ENCODE measurements around the gene MKI67.
"Not testable (repeated sequence)": the region's sequence is repeated elsewhere in the genome, so short reads cannot be mapped to it uniquely, and the experiment has no call there.

MKI67 gene, protein sequence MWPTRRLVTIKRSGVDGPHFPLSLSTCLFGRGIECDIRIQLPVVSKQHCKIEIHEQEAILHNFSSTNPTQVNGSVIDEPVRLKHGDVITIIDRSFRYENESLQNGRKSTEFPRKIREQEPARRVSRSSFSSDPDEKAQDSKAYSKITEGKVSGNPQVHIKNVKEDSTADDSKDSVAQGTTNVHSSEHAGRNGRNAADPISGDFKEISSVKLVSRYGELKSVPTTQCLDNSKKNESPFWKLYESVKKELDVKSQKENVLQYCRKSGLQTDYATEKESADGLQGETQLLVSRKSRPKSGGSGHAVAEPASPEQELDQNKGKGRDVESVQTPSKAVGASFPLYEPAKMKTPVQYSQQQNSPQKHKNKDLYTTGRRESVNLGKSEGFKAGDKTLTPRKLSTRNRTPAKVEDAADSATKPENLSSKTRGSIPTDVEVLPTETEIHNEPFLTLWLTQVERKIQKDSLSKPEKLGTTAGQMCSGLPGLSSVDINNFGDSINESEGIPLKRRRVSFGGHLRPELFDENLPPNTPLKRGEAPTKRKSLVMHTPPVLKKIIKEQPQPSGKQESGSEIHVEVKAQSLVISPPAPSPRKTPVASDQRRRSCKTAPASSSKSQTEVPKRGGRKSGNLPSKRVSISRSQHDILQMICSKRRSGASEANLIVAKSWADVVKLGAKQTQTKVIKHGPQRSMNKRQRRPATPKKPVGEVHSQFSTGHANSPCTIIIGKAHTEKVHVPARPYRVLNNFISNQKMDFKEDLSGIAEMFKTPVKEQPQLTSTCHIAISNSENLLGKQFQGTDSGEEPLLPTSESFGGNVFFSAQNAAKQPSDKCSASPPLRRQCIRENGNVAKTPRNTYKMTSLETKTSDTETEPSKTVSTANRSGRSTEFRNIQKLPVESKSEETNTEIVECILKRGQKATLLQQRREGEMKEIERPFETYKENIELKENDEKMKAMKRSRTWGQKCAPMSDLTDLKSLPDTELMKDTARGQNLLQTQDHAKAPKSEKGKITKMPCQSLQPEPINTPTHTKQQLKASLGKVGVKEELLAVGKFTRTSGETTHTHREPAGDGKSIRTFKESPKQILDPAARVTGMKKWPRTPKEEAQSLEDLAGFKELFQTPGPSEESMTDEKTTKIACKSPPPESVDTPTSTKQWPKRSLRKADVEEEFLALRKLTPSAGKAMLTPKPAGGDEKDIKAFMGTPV (N-terminal part only)

DNA sequence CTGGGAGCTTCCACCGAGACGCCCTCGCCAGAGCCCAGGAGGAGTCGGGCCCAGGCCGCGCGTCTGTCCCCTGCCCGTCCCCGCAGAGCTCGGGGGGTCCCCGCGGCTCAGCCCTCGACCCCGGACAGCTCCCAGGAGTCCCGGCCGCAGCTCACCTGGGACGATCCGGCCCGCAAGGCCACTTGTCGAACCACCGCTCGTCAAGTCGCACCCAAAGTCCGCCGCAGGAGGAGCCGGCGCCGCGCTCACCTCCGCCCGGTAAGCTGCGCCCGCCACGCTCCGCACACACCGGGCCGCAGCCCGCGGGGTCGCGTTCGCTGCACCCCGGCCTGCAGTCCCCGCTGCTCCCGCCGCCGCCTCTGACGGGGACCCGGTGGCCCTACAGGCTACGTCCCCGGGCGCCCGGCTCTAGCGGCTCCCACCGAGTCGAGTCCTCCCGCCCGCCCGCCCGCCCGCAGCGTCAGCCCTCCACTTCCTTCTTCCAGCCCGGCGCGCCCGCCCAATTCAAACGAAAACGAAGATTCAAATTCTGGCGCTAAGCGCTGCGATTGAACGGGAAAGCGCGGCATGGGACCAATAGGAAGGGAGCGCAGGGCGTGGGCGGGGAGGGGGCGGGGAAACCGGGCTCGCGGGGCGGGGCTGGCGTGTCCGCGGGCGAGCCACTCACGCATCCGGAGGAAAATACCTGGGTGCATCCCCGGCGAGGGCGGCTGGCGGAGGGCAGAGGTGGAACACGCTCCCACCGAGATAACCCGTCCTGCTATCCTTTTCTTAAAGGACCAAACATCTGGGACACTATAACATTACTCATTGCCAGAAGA lies at the start of gene MKI67:
Gene MKI67, minus strand, starts transcription at position 480 of the 821 bp plus-strand sequence. CDS start 756 bp downstream, outside the sequence.
- DNase-seq (ENCODE audit: low read depth in 1 of 2, low spot score in 1 of 2), result peak; percentile 75 to 88

DNA sequence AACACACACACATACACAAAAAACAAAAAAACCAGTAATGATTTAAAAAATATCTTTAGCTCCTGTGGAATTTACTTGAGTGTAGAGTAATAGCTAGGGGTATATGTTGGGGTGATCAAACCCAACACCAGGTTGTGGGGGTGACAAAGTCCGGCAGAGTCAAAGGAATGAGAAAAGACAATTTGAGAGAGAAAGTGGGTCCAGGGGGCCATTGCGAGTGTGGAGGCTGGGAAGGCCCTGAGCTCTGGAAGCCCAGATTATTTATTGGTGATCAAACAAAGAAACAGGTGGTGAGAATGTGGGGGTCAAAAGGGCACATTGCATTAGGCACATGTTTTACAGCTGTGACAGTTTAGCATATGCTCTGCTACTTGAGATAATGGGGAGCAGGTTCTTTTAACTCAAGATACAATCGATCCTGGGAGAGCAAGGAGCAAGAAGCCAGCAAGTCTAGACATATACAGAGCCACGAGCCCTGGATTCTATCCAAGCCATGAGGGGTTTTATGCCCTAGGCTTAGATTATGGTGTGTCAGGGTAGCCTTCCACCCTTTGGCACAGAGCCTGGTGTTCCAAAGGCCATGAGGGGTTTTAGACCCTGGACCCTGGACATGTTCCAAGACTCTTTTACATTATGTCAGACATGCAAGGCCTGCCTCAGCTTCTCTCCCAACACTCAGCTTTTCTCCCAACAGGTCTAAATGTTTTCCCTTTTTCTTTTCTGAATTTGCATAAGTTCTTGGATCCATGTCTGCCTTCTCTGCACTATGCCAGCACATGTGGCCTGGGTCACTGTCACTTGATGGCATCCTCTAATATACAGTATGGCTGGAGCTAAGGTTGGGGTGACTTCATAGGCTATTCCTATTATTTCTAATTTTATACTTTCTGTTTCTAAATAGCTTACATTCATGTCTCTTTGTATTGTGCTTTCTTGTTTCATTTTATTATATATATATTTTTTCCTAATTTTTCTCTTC lies 48.6 kb upstream of the MKI67 start:
- no peak for DNase-seq (ENCODE audit: low read depth in 1 of 2, low spot score in 1 of 2)

DNA sequence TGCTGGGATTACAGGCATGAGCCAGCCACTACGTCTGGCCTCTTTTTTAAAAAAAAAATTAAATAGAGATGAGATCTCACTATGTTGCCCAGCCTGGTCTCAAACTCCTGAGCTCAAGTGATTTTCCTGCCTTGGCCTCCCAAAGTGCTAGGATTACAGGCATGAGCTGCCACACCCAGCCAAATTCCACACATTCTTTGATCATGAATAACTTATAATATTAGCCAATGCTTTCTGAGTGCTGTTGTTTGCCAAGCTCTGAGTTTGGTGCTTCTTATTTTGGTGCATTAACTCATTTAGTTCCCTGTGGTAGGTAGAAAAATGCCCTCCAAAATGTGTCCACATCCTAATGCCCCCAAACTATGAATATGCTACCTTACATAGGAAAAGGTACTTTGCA lies 47.2 kb upstream of the MKI67 start:
- no peak for DNase-seq (ENCODE audit: low read depth in 1 of 2, low spot score in 1 of 2)

DNA sequence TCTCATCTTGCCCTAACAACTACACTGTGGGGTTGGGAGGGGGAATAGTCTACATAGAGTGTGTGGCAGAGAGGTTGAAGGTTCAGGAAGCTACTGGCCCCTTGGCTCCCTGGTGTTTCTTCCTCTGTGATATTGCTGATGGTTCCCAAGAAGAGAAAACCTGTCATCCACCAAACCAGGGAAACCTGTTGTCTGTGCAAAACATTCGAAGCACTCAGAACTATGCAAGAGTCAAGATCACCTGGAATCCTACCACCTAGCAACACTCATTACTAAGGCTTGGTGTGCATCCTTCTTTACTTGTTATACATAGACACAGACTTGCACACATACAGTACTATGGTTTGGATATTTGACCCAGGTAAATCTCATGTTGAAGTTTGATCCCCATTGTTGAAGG lies 46.5 kb upstream of the MKI67 start:
- no peak for DNase-seq (ENCODE audit: low read depth in 1 of 2, low spot score in 1 of 2)

DNA sequence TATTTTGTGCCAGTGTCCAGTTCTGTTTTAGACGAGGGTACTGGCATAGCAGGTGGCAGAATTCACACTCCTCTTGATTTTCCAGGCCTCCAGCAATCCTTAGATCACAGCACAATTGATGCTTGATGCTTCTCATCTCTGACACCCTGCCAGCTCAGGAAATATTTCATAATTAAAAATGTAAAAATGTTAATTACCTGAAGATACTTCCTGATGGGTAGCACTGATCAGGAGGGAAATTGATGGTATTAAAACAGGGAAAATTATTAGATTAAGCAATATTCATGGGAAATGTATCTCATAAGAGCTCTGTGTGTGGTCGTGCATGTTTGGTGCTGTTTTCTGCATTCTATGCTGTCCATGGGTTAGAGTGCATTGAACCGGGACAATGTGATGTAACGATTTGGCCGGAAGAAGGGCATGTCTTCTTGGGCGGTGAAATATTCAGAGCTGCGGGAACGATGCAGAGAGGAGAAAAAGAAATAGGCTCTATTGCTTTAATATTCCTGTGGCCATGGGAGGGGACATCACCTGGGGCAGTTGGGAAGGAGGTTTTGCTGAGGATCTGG lies 43.7 kb upstream of the MKI67 start:
- DNase-seq (ENCODE audit: low read depth in 1 of 2, low spot score in 1 of 2), result no peak

DNA sequence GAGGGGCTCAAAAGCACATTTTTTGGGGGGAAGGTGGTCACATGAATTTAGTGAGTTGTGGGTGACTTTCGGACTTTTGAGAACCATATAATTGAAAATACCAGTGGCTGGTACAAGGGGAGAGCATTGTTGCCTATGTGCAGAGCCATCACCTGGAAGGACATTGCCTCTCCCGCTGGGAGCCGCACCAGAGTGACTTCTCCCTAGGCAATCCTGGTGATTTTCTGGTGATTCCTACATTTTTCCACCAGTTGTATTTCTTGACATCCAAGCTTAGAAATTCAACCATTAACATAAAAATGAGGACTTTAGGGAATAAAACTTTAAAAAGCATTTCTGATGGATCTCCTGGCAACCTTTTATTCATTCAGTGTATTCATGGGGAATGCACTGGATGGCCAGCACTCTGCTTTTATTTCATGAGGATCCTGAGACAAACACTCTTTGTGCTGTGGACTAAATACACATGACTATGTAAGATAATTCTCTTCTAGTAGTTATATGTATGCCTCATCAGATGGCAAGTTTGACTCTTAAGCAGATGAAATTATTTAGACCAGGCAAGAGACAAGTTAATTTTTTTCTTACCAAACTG lies 41.8 kb upstream of the MKI67 start:
- DNase-seq (ENCODE audit: low read depth in 1 of 2, low spot score in 1 of 2), result no peak

DNA sequence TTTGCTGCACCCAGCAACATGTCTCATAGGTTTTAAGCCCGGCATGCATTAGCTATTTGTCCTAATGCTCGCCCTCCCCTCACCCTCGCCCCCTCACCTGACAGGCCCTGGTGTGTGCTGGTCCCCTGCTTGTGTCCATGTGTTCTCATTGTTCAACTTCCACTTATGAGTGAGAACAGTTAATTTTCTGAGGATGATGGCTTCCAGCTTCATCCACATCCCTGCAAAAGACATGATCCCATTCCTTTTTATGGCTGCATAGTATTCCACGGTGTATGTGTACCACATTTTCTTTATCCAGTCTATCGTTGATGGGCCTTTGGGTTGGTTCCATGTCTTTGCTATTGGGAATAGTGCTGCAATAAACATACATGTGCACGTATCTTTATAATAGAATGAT lies 40.9 kb upstream of the MKI67 start:
- not testable (repeated sequence) for DNase-seq (ENCODE audit: low read depth in 1 of 2, low spot score in 1 of 2)

DNA sequence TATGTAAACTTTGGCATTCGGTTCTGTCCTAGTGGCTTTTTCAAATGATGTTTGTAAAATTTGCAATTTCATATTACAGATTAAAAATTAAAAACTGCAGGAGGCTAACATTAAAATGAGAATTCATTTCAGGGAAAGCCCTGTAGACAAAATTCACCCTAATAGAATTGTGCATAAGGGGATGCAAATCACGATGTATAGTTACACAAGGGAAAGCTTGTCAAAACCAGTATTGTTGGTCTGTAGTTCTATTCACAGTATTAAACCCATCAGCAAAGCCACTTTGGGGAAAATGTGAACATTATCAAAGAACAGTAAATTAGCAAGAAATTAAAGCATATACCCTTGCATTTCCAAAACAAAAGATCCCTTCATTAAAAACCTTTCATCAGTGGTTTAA lies 39.9 kb upstream of the MKI67 start:
- no peak for DNase-seq (ENCODE audit: low read depth in 1 of 2, low spot score in 1 of 2)

DNA sequence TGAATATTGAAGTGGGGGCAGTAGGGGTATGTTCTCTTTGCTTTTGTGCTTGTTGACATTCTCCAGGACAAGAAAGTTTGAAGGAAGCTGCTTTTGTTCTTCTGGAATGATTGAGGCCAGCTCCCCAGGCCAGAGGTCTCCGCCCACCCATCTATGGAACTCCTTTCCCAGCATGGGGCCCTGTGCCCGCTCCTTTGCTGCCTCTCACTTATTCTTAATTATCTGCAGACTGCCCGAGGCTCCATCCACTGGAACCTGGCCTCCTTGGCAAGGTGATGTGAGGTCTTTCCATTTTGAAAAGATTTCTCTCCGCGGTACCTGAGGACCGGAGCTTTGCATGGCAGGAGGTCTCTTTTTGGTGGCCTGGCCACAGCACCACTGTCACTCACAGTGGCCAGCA lies 39.3 kb upstream of the MKI67 start:
- no peak for DNase-seq (ENCODE audit: low read depth in 1 of 2, low spot score in 1 of 2)

DNA sequence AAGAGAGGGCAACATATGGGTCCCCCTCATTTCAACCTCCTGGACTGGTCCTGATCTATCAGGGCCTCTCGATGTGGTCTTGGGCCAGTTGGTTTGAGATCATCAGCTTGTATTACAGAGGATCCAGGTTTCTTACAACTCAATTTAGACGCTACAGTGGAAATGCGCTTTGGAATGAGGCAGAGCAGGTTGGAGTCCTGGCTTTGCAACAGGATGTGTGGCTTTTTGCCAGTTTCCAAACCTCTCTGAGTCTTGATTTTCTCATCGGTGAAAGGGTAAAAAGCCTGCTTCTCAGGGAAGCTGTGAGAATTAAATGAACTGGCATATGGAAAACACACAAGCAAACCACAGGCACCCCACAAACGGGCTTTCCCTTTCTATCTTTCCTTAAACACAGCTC lies 37.5 kb upstream of the MKI67 start:
- DNase-seq (ENCODE audit: low read depth in 1 of 2, low spot score in 1 of 2), result no peak

DNA sequence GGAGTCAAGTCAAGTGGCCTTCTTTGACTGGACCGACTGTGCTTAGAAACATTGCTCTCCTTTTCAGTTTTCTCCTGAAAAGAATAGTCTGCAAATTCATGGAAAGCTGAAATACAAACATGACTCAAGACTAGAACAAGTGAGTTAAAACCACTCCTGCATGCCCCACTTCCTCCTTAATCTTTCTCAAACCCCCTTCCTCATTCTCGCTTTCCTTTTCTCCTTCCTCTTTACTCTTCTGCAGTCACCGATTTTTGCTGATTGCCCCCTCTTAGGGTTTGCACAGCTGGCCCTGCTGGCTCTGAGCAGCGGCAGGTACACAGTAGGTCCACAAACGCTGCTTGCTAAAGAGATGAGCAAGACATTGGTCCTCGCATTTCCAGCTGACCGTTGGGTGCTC lies 34.8 kb upstream of the MKI67 start:
- no peak for DNase-seq (ENCODE audit: low read depth in 1 of 2, low spot score in 1 of 2)

DNA sequence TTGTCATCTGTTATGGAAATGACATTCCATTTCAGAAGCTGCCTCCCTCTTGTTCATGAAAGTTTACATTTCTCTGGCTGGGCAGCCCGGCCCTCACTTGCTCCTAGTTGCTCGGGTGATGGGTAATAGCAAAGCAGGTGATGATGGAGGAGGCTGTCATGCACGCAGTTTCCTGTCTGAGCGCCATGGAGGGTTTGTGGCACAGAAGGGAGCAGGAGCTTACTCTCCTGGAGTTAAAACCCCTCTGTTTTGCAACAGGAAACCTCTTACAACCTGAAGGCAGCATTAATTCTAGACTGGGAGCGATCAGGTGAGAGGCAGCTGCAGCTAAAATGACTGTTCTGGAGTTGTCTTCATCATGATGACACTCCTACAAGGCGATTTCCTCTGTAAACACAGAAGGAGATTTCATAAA lies 34.1 kb upstream of the MKI67 start:
- DNase-seq (ENCODE audit: low read depth in 1 of 2, low spot score in 1 of 2), result no peak

DNA sequence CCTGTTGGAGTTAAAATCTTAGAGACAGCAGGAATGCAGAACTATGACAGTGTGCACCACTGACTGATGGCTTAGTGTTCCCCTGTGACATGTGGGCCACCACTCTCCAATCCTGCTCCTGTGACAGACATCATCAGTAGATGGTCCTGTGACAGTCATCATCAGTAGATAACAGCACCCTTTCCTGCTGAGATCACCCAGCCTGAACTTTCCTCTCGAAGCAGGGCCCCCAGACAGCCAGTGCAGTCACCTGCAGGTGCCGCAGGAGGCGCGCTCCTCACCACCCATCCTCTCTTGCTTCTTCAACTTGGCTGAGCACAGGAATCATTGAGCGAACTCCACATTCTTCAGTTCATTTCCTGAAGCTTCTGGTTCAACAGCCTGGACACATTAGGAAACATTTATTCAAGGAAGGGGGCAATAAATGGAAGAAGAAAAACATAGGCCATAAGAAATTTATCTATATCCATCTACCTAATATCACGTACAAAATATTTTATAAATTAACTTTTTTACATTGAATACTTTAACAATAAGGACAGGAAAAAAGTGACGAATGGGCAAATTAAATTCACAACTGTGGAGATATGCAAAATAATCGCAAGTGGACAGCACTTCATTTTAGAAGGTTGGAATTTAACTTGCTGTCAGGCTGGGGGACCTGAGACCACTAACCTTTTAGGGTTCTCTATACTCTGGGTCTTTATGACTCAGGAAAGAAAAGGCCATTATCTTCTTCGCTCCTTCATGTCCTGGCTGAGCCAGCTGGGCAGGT lies 32.0 kb upstream of the MKI67 start:
- DNase-seq (ENCODE audit: low read depth in 1 of 2, low spot score in 1 of 2), result no peak

DNA sequence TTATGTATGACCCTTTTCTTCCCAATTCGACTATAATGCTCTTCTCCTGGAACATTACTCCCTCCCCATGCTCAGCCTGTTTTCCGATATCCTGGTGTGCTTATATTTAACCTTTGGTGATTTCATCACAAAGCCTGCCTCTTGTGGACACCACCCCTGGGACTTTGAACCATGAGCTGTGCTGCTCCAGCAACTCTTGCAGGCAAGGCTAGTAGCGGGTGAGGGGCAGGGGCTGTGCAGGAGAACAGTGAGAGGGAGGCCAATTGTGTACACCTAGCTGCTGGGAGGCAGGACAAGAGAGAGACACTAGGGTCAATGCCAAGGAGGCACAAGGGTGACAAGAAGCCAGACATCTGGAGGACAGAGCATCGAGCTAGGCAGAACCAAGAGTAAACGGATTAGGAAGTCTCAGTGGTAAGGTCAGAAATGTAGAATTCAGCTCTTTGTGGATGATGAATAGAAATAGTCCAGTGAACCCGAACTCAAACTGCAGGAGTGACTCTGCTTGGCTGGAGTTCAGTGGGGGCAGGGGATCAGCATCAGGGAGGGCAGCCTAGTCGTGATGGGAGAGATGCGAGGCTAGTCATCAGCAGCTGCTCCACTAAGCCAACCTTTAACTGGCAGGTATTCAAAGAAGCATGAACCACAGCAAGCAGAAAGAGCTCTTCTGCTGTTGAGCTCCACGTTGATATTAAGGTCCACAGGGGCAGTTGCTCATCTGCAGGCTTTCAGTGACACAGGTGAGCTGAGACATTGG lies 31.0 kb upstream of the MKI67 start:
- no peak for DNase-seq (ENCODE audit: low read depth in 1 of 2, low spot score in 1 of 2)

DNA sequence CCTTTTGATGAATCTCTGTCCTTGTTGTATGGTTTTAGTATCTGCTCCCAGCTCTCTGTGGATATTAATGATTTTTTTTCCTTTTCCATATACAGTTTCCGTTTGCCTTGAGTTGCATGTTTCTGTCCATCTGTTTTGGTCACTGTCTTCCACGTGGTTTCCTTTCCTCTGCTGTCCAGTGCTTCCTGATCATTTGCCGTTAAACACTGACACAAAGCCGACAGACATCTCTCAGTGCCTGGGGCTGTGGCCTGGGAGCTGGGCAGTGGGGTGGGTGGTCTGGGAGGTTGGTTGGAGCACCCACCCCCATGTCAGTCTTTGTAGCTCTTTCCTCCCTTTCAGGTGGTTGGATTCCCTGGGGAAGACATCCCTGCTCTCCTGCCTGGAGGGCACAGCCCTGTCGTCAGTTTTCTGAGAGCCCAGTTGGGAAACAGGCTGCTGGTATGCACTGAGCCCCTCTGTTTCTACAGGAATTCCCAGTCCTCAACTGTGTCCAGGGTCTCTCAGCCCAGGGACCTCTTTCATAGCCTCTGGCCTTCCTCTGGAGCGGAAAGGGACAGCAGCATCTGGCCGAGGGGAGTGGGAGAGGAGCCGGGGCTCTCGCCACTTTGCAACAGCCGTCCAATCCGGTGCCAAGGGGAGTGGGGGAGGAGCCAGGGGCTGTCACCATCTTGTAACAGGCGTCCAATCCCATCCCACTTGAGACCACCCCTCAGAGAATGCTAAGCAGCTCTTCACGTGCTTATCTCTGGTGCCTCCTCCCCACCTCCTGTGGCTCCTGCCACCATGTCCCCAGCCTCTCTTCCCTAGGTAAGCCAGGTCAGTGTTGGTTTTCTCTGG lies 26.7 kb upstream of the MKI67 start:
- DNase-seq (ENCODE audit: low read depth in 1 of 2, low spot score in 1 of 2), result no peak

DNA sequence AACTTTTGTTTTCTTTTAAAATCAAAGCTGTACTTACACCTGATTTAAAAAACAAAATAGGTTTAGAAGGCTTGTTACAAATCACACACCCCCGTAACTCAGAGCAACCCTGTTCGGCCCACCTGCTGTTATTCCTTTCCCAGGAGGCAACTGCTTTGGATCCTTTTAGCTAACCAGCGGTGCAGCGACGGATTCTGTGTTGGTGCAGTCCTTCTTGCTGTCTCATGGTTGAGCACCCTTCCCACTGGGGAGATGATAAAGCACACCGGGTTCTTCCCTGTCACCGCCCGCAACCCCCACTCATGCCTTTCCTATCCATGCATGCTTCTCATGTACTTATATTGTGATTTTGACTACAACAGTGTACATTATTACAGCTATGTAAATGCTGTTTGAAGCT lies 24.8 kb upstream of the MKI67 start:
- no peak for DNase-seq (ENCODE audit: low read depth in 1 of 2, low spot score in 1 of 2)
